ENCODE results near the gene KIF2A. TPM values are rescaled to one million over a fixed set of nuclear protein-coding genes. Genes with fewer than 3 reads are reported as not detected.
"Not testable (repeated sequence)": the region's sequence is repeated elsewhere in the genome, so short reads cannot be mapped to it uniquely, and the experiment has no call there.

KIF2A gene
- total and polyA plus RNA-seq, 4 donors = 3.8 to 17.5 (median 6.8) TPM

DNA sequence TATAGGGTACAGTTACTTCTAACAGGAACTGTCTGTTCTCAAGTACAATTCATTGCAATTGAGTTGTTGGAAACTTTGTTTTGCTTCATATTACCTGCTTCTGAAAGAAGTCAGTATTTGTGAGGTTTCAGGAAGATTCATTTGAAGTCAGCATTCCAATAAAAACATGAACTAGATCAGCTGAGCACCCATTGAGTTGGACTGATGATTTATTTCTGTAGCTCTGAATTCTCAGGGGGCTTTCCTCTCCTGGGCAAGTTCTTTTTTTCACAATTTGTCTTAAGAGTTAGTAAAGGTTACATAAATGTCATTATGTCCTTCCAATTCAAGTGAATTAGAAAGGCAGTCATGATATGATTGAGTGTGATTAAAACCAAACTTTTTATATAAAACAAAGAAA is 16.2 kb upstream of the KIF2A start:
- Histone ChIP-seq H3K27me3 (ENCODE audit: control insufficient read depth in 4 of 4, insufficient read depth in 4 of 4, low read length in 3 of 4) (peaks cover 0 to 2% (median 0%) of the 10 kb centered on the region in 4 donors), H3K4me1 (ENCODE audit: control insufficient read depth in 4 of 4, insufficient read depth in 4 of 4, low read length in 3 of 4) (no peaks in the 10 kb centered on the region), H3K27ac (ENCODE audit: low read depth in 1 of 2, low read length in 2 of 2) (no peak overlapping the region), H3K36me3 (ENCODE audit: control insufficient read depth in 4 of 4, insufficient read depth in 3 of 4, low read depth in 1 of 4, low read length in 3 of 4) (no peaks in the 10 kb centered on the region), H3K9ac (ENCODE audit: low read depth in 1 of 2, low read length in 2 of 2) (no peak overlapping the region), H3K9me3 (ENCODE audit: control insufficient read depth in 4 of 4, low read length in 3 of 4) (no peaks in the 10 kb centered on the region), H3K4me3 (ENCODE audit: low read depth in 1 of 3, low read length in 3 of 3) (no peak overlapping the region)
- TF ChIP-seq FOXA1 (IDR thresholded peaks at IDR 0.05) (no peak), RAD21 (IDR thresholded peaks at IDR 0.05) (no peak)
- DNase-seq (ENCODE audit: low spot score) = no peak

- H3K27me3 ChIP-seq (ENCODE audit: control insufficient read depth in 4 of 4, insufficient read depth in 4 of 4, low read length in 3 of 4); H3K36me3 ChIP-seq (ENCODE audit: control insufficient read depth in 4 of 4, insufficient read depth in 3 of 4, low read depth in 1 of 4, low read length in 3 of 4); H3K4me3 ChIP-seq (ENCODE audit: low read depth in 1 of 3, low read length in 3 of 3); H3K4me1 ChIP-seq (ENCODE audit: control insufficient read depth in 4 of 4, insufficient read depth in 4 of 4, low read length in 3 of 4); DNase-seq (ENCODE audit: low spot score); H3K27ac ChIP-seq (ENCODE audit: low read depth in 1 of 2, low read length in 2 of 2); H3K9ac ChIP-seq (ENCODE audit: low read depth in 1 of 2, low read length in 2 of 2); H3K9me3 ChIP-seq (ENCODE audit: control insufficient read depth in 4 of 4, low read length in 3 of 4): not testable (repeated sequence)
- WGBS = 75% methylated on average over 11 of the region's 11 CpGs
Observed at GRCh38 chr5:62291829-62292228, 14.2 kb upstream of the KIF2A start.

DNA sequence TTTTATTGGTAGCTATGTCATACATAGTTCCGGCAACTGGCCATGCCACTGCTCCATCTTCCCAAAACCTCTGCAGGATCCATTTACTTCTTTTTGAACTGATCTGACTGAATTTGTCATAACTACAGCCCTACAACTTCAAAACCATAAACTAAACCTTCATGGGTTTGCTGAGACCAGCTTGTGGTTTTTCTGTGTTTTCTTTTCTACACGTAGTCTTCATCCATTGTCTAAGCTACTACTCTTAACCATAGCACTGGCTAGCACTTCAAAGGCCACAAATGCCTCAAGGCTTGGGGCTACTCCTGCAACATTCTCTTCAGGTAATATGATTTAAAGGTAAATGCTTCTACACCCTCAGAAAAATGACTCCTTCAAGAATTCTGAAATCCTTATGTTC is 9.0 kb upstream of the KIF2A start:
- no peaks in the 10 kb centered on the region for H3K27me3 ChIP-seq (ENCODE audit: control insufficient read depth in 4 of 4, insufficient read depth in 4 of 4, low read length in 3 of 4)
- no peak overlapping the region for H3K9ac ChIP-seq (ENCODE audit: low read depth in 1 of 2, low read length in 2 of 2)
- DNase-seq (ENCODE audit: low spot score) = no peak
- no peak overlapping the region for H3K27ac ChIP-seq (ENCODE audit: low read depth in 1 of 2, low read length in 2 of 2)
- TF ChIP-seq TAF1 (conservative IDR thresholded peaks at IDR 0.05) = no peak
- H3K4me1 ChIP-seq (ENCODE audit: control insufficient read depth in 4 of 4, insufficient read depth in 4 of 4, low read length in 3 of 4) = no peaks in the 10 kb centered on the region
- no peaks in the 10 kb centered on the region for H3K36me3 ChIP-seq (ENCODE audit: control insufficient read depth in 4 of 4, insufficient read depth in 3 of 4, low read depth in 1 of 4, low read length in 3 of 4)
- no peaks in the 10 kb centered on the region for H3K9me3 ChIP-seq (ENCODE audit: control insufficient read depth in 4 of 4, low read length in 3 of 4)
- 81% methylated on average over 2 of the region's 2 CpGs for WGBS
- H3K4me3 ChIP-seq (ENCODE audit: low read depth in 1 of 3, low read length in 3 of 3) = no peak overlapping the region

- no peak overlapping the region for H3K4me3 ChIP-seq (ENCODE audit: low read depth in 1 of 3, low read length in 3 of 3)
- TF ChIP-seq ATF3 (IDR thresholded peaks at IDR 0.05) (no peak), HNF4G (IDR thresholded peaks at IDR 0.05) (no peak), NR2F2 (IDR thresholded peaks at IDR 0.05) (no peak), MAX (IDR thresholded peaks at IDR 0.05) (no peak), JUND (IDR thresholded peaks at IDR 0.05) (no peak), HNF4A (conservative IDR thresholded peaks at IDR 0.05) (no peak), FOXA2 (IDR thresholded peaks at IDR 0.05) (no peak), RAD21 (IDR thresholded peaks at IDR 0.05) (no peak), GABPA (IDR thresholded peaks at IDR 0.05 in 1 of 2, conservative IDR thresholded peaks at IDR 0.05 in 1 of 2) (no peak), SP1 (IDR thresholded peaks at IDR 0.05) (no peak), TAF1 (conservative IDR thresholded peaks at IDR 0.05) (no peak)
- TF ChIP-seq, protein P1, sequence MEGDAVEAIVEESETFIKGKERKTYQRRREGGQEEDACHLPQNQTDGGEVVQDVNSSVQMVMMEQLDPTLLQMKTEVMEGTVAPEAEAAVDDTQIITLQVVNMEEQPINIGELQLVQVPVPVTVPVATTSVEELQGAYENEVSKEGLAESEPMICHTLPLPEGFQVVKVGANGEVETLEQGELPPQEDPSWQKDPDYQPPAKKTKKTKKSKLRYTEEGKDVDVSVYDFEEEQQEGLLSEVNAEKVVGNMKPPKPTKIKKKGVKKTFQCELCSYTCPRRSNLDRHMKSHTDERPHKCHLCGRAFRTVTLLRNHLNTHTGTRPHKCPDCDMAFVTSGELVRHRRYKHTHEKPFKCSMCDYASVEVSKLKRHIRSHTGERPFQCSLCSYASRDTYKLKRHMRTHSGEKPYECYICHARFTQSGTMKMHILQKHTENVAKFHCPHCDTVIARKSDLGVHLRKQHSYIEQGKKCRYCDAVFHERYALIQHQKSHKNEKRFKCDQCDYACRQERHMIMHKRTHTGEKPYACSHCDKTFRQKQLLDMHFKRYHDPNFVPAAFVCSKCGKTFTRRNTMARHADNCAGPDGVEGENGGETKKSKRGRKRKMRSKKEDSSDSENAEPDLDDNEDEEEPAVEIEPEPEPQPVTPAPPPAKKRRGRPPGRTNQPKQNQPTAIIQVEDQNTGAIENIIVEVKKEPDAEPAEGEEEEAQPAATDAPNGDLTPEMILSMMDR (IDR thresholded peaks at IDR 0.05; ENCODE audit: low read depth, low read length, missing input control) = no peak
- no peak overlapping the region for H3K9ac ChIP-seq (ENCODE audit: low read depth in 1 of 2, low read length in 2 of 2)
- no peaks in the 10 kb centered on the region for H3K9me3 ChIP-seq (ENCODE audit: control insufficient read depth in 4 of 4, low read length in 3 of 4)
- no peaks in the 10 kb centered on the region for H3K36me3 ChIP-seq (ENCODE audit: control insufficient read depth in 4 of 4, insufficient read depth in 3 of 4, low read depth in 1 of 4, low read length in 3 of 4)
- no peaks in the 10 kb centered on the region for H3K4me1 ChIP-seq (ENCODE audit: control insufficient read depth in 4 of 4, insufficient read depth in 4 of 4, low read length in 3 of 4)
- no peak overlapping the region for H3K27ac ChIP-seq (ENCODE audit: low read depth in 1 of 2, low read length in 2 of 2)
- H3K27me3 ChIP-seq (ENCODE audit: control insufficient read depth in 4 of 4, insufficient read depth in 4 of 4, low read length in 3 of 4) = no peaks in the 10 kb centered on the region
- 91% methylated on average over 3 of the region's 3 CpGs for WGBS
- no peak for DNase-seq (ENCODE audit: low spot score)
Observed at GRCh38 chr5:62298118-62298517, 7.9 kb upstream of the KIF2A start.

Measured in liver (tissue), 9 donors.